Right lobe of liver (tissue), 4 donors: ENCODE results near the gene SHC2.

Experiments
- CTCF ChIP-seq, 4 donors: fragments of 200-600 bp in 3 of 4; fragments of 450-650 bp in 1 of 4; IDR thresholded peaks; one replicate each; pipeline versions ENCODE4 v1.5.1 to v1.8.0; 2016 to 2022; ENCODE audit warnings: antibody characterized with exemption in 4 of 4, mild to moderate bottlenecking in 2 of 4
- POLR2A ChIP-seq: fragments of 450-650 bp; IDR thresholded peaks from one replicate; pipeline ENCODE4 v1.6.1; 2017; ENCODE audit warnings: antibody characterized with exemption, mild to moderate bottlenecking
- donor health status: DM: no; HTN: no; CAD: no.
- donor health status: DM: no; HTN: no; CAD: no.
- donor health status: DM: no; HTN: yes; CAD: no.

DNA sequence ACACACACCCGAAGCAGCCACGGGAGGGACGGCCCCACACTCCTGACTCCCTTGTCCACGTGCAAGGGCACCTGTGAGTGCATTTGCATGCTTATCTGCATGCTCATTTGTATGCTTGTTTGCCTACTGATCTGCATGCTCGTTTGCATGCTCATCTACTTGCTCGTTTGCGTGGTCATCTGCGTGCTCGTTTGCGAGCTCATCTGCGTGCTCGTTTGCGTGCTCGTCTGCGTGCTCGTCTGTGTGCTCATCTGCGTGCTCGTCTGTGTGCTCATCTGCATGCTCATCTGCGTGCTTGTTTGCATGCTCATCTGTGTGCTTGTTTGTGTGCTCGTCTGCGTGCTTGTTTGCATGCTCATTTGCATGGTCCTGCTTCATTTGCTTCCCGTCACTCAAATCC, 23.8 kb downstream of the SHC2 start:
- TF ChIP-seq CTCF (IDR thresholded peaks at IDR 0.05) (no peak), POLR2A (no peak)
